ENCODE measurements around the gene SRGAP3.

SRGAP3 gene

DNA sequence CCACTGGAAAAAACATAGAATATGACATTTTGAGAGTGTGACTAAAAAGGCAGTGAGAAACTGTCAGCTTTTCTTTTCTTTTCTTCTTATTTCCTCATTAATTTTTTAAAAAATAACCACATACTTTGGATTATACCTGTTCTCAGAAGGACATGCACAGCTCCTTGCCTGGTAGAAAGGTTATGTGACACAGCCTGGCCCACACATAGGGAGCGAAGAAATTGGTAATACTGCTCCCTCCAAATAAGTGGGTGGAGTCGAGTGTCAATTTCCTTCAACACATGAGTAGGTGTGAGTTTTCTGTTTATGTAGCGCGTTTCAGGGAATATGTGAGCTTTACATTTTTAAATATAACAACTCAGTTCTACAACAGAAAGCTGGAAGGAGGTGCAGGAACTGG lies 257.2 kb downstream of the SRGAP3 start:
- TF ChIP-seq EGR2 (tag by site-specific recombination; IDR thresholded peaks at IDR 0.05; ENCODE audit: low read depth) (peak; percentile 46; the same call in 1 of the 2 replicates), ZNF10 (tag by site-specific recombination; IDR thresholded peaks at IDR 0.05) (no peak), ZBTB1 (tag by site-specific recombination; IDR thresholded peaks at IDR 0.05) (no peak), ZNF830 (tag by site-specific recombination; IDR thresholded peaks at IDR 0.05; ENCODE audit: low read depth) (no peak), ZNF169 (tag by site-specific recombination; IDR thresholded peaks at IDR 0.05) (no peak), ZFHX2 (tag by site-specific recombination; conservative IDR thresholded peaks at IDR 0.05) (peak; percentile 58), ZNF670 (tag by site-specific recombination; IDR thresholded peaks at IDR 0.05; ENCODE audit: low read depth) (no peak)
- TF ChIP-seq, protein P1, sequence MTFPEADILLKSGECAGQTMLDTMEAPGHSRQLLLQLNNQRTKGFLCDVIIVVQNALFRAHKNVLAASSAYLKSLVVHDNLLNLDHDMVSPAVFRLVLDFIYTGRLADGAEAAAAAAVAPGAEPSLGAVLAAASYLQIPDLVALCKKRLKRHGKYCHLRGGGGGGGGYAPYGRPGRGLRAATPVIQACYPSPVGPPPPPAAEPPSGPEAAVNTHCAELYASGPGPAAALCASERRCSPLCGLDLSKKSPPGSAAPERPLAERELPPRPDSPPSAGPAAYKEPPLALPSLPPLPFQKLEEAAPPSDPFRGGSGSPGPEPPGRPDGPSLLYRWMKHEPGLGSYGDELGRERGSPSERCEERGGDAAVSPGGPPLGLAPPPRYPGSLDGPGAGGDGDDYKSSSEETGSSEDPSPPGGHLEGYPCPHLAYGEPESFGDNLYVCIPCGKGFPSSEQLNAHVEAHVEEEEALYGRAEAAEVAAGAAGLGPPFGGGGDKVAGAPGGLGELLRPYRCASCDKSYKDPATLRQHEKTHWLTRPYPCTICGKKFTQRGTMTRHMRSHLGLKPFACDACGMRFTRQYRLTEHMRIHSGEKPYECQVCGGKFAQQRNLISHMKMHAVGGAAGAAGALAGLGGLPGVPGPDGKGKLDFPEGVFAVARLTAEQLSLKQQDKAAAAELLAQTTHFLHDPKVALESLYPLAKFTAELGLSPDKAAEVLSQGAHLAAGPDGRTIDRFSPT (tag by site-specific recombination; IDR thresholded peaks at IDR 0.05), result no peak
- Histone ChIP-seq H3K9me3 (ENCODE audit: control insufficient read depth, insufficient read depth, low read depth, low read length) (no peaks in the 10 kb centered on the region), H3K4me1 (ENCODE audit: control insufficient read depth, insufficient read depth, low read length) (no peaks in the 10 kb centered on the region), H3K4me3 (ENCODE audit: low read depth, low read length) (no peak overlapping the region), H3K27ac (ENCODE audit: extremely low read depth, low read depth, low read length) (no peak overlapping the region), H3K36me3 (ENCODE audit: control insufficient read depth in 2 of 2, insufficient read depth in 1 of 2, low read length in 2 of 2) (no peaks in the 10 kb centered on the region)
- CTCF ChIA-PET, result interaction anchor here (0.7 to 3.1 kb wide), 3 partner anchors 74 to 309 kb away, joined by 3 to 11 read pairs (median 3); no protein-coding TSS in a partner anchor
- POLR2A ChIA-PET, result no interaction called here

DNA sequence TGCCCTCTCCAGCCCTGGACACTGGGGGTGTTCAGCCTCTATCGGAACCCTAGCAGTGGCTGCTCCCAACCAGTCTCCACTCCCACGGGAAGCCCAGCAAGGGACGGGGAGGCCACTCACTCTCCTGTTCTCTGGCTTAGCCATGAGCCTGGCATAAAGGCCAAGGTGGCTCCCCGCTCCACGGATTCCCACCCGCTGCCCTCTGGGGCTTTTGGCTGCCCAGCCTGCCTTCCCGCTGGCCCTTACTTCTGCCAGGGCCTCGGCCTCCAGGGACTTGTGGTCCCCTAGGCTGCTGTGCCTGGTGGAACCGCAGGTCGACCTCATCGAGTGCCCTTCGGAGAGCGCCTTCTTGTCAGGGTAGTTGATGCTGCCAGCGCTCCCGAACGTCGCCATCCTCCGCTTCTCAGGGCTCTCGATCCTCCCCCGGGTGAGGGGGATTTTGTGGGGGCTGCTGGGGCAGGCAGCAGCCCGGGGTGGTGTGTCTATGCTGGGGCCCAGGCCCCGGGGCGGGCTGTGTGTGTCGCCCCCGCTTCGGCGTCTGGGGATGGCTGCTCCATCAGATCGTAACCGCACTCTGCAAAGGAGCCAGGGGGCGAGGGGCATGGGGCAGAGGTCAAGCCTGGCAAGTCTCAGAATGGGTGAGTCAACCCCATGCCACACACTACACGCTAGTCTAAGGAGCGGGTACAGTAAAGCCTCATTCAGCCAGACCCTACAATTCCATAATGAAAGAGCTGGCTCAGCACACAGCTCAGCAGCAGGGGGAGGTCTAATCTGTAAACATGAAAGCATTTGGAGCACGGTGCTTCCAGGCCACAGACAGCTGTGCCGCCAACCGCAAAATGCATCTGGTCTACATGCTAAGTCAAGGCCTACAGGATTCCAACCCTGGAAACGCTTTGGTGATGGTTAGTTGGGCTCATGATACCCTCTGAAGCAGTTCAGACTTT lies 258.9 kb downstream of the SRGAP3 start:
- Histone ChIP-seq H3K4me3 (ENCODE audit: low read depth, low read length) (no peak overlapping the region), H3K9me3 (ENCODE audit: control insufficient read depth, insufficient read depth, low read depth, low read length) (no peaks in the 10 kb centered on the region), H3K36me3 (ENCODE audit: control insufficient read depth in 2 of 2, insufficient read depth in 1 of 2, low read length in 2 of 2) (no peaks in the 10 kb centered on the region), H3K4me1 (ENCODE audit: control insufficient read depth, insufficient read depth, low read length) (no peaks in the 10 kb centered on the region), H3K27ac (ENCODE audit: extremely low read depth, low read depth, low read length) (no peak overlapping the region)
- ChIA-PET POLR2A (no interaction called here), CTCF (interaction anchor here (1.0 to 3.1 kb wide), 4 partner anchors 19 to 311 kb away, joined by 3 to 11 read pairs (median 4); no protein-coding TSS in a partner anchor)
- no peak for TF ChIP-seq ZNF175 (tag by site-specific recombination; IDR thresholded peaks at IDR 0.05)
- no peak for TF ChIP-seq KLF9 (tag by site-specific recombination; IDR thresholded peaks at IDR 0.05; ENCODE audit: low read depth)
- no peak for TF ChIP-seq TCF7L2 (IDR thresholded peaks at IDR 0.05; ENCODE audit: borderline replicate concordance, low read depth, low read length)
- TF ChIP-seq, protein P2, sequence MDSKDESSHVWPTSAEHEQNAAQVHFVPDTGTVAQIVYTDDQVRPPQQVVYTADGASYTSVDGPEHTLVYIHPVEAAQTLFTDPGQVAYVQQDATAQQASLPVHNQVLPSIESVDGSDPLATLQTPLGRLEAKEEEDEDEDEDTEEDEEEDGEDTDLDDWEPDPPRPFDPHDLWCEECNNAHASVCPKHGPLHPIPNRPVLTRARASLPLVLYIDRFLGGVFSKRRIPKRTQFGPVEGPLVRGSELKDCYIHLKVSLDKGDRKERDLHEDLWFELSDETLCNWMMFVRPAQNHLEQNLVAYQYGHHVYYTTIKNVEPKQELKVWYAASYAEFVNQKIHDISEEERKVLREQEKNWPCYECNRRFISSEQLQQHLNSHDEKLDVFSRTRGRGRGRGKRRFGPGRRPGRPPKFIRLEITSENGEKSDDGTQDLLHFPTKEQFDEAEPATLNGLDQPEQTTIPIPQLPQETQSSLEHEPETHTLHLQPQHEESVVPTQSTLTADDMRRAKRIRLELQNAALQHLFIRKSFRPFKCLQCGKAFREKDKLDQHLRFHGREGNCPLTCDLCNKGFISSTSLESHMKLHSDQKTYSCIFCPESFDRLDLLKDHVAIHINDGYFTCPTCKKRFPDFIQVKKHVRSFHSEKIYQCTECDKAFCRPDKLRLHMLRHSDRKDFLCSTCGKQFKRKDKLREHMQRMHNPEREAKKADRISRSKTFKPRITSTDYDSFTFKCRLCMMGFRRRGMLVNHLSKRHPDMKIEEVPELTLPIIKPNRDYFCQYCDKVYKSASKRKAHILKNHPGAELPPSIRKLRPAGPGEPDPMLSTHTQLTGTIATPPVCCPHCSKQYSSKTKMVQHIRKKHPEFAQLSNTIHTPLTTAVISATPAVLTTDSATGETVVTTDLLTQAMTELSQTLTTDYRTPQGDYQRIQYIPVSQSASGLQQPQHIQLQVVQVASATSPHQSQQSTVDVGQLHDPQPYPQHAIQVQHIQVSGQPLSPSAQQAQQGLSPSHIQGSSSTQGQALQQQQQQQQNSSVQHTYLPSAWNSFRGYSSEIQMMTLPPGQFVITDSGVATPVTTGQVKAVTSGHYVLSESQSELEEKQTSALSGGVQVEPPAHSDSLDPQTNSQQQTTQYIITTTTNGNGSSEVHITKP (tag by site-specific recombination; IDR thresholded peaks at IDR 0.05), result no peak
- TF ChIP-seq, protein P3, sequence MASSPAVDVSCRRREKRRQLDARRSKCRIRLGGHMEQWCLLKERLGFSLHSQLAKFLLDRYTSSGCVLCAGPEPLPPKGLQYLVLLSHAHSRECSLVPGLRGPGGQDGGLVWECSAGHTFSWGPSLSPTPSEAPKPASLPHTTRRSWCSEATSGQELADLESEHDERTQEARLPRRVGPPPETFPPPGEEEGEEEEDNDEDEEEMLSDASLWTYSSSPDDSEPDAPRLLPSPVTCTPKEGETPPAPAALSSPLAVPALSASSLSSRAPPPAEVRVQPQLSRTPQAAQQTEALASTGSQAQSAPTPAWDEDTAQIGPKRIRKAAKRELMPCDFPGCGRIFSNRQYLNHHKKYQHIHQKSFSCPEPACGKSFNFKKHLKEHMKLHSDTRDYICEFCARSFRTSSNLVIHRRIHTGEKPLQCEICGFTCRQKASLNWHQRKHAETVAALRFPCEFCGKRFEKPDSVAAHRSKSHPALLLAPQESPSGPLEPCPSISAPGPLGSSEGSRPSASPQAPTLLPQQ (tag by site-specific recombination; IDR thresholded peaks at IDR 0.05), result no peak
- TF ChIP-seq ZNF423 (tag by site-specific recombination; IDR thresholded peaks at IDR 0.05), result no peak
- TF ChIP-seq, protein P4, sequence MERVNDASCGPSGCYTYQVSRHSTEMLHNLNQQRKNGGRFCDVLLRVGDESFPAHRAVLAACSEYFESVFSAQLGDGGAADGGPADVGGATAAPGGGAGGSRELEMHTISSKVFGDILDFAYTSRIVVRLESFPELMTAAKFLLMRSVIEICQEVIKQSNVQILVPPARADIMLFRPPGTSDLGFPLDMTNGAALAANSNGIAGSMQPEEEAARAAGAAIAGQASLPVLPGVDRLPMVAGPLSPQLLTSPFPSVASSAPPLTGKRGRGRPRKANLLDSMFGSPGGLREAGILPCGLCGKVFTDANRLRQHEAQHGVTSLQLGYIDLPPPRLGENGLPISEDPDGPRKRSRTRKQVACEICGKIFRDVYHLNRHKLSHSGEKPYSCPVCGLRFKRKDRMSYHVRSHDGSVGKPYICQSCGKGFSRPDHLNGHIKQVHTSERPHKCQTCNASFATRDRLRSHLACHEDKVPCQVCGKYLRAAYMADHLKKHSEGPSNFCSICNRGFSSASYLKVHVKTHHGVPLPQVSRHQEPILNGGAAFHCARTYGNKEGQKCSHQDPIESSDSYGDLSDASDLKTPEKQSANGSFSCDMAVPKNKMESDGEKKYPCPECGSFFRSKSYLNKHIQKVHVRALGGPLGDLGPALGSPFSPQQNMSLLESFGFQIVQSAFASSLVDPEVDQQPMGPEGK (tag by site-specific recombination; IDR thresholded peaks at IDR 0.05), result no peak
- TF ChIP-seq OSR2 (tag by site-specific recombination; IDR thresholded peaks at IDR 0.05), result no peak
- TF ChIP-seq ZNF660 (tag by site-specific recombination; IDR thresholded peaks at IDR 0.05), result no peak
- TF ChIP-seq, protein P5, sequence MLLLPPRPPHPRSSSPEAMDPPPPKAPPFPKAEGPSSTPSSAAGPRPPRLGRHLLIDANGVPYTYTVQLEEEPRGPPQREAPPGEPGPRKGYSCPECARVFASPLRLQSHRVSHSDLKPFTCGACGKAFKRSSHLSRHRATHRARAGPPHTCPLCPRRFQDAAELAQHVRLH (tag by site-specific recombination; IDR thresholded peaks at IDR 0.05), result no peak
- TF ChIP-seq ZNF600 (tag by site-specific recombination; IDR thresholded peaks at IDR 0.05), result no peak
- TF ChIP-seq ZBTB8A (tag by site-specific recombination; IDR thresholded peaks at IDR 0.05), result no peak
- no peak for TF ChIP-seq ZNF792 (tag by site-specific recombination; IDR thresholded peaks at IDR 0.05)
- TF ChIP-seq HOXA7 (CRISPR knock-in tag; IDR thresholded peaks at IDR 0.05; ENCODE audit: borderline replicate concordance), result no peak
- TF ChIP-seq ZIC2 (tag by site-specific recombination; IDR thresholded peaks at IDR 0.05), result no peak
- TF ChIP-seq ZNF426 (tag by site-specific recombination; IDR thresholded peaks at IDR 0.05), result no peak
